Calu3 (cell line): ENCODE measurements around the gene CCDC102A. TPM values are rescaled to one million over a fixed set of nuclear protein-coding genes. Genes with fewer than 3 reads are reported as not detected.
"Not testable (repeated sequence)": the region's sequence is repeated elsewhere in the genome, so short reads cannot be mapped to it uniquely, and the experiment has no call there.

Source experiments
- BruUV-seq: library from RNA; stranded (reverse); fragments of 400-500 nt; replicated peaks from 2 replicates; lab custom pipeline; 2021; lab: Mats Ljungman, UMichigan
- CTCF ChIA-PET: fragments of 300-600 bp; sonication (Branson Sonifier 250); formaldehyde crosslinking; loops from one replicate; lab custom pipeline; 2022; ENCODE audit warnings: antibody characterized with exemption; lab: Charles Lee
- DNase-seq: peaks from one replicate; pipeline ENCODE4 v3.0.0; 2022
- H3K27ac Mint-ChIP-seq: one replicate; pipeline ENCODE4 v1.8.0; 2022; ENCODE audit warnings: mixed read lengths; ENCODE audit not compliant: unreplicated experiment
- H3K27me3 Mint-ChIP-seq: one replicate; pipeline ENCODE4 v1.8.0; 2022; ENCODE audit warnings: mixed read lengths; ENCODE audit not compliant: unreplicated experiment
- H3K36me3 Mint-ChIP-seq: one replicate; pipeline ENCODE4 v1.8.0; 2022; ENCODE audit warnings: mild to moderate bottlenecking, moderate library complexity, mixed read lengths; ENCODE audit not compliant: insufficient read depth, unreplicated experiment
- H3K4me1 Mint-ChIP-seq: one replicate; pipeline ENCODE4 v1.8.0; 2022; ENCODE audit warnings: mild to moderate bottlenecking, low read depth, mixed read lengths; ENCODE audit not compliant: unreplicated experiment
- H3K4me3 Mint-ChIP-seq: one replicate; pipeline ENCODE4 v1.8.0; 2022; ENCODE audit warnings: mild to moderate bottlenecking, low read depth, moderate library complexity, mixed read lengths; ENCODE audit not compliant: unreplicated experiment
- H3K9me3 Mint-ChIP-seq: one replicate; pipeline ENCODE4 v1.8.0; 2022; ENCODE audit warnings: low read depth, mixed read lengths; ENCODE audit not compliant: unreplicated experiment
- CTCF ChIP-seq: fragments of 200-600 bp; IDR thresholded peaks from one replicate; pipeline ENCODE4 v1.8.0; 2022; ENCODE audit warnings: antibody characterized with exemption; ENCODE audit not compliant: unreplicated experiment
- intact Hi-C: fragments of 100-400 bp; cut with micrococcal nuclease; formaldehyde crosslinking; loops from one replicate; pipeline ENCODE4 v1.10.0; 2022; ENCODE audit not compliant: unreplicated experiment
- total RNA-seq: library from RNA; stranded (reverse); gene quantifications from 2 replicates; pipeline ENCODE4 v1.2.3, GENCODE V29; 2022

Gene CCDC102A
- total RNA-seq, 1 experiment from 2014 or later, result 6.8 TPM

GRCh38 chr16:57571098-57571497 is 34.7 kb upstream of the CCDC102A start:
- no peak for DNase-seq
- Mint-ChIP-seq H3K27ac (no peak overlapping the region), H3K9me3 (peaks cover 9% of the 10 kb centered on the region), H3K27me3 (peaks cover 50% of the 10 kb centered on the region), H3K36me3 (no peaks in the 10 kb centered on the region), H3K4me1 (no peaks in the 10 kb centered on the region), H3K4me3 (no peak overlapping the region)
- CTCF ChIA-PET, result no interaction called here
- no TSS peak for BruUV-seq
- TF ChIP-seq CTCF, result no peak
- intact Hi-C loops, result no loop called here

GRCh38 chr16:57570301-57571070 is 34.1 kb upstream of the CCDC102A start:
- peaks cover 56% of the 10 kb centered on the region for H3K27me3 Mint-ChIP-seq
- no peak overlapping the region for H3K27ac Mint-ChIP-seq
- intact Hi-C loops, result no loop called here
- H3K9me3 Mint-ChIP-seq, result peaks cover 9% of the 10 kb centered on the region
- H3K4me3 Mint-ChIP-seq, result no peak overlapping the region
- CTCF ChIA-PET, result no interaction called here
- no peak for DNase-seq
- BruUV-seq, result no TSS peak
- H3K36me3 Mint-ChIP-seq, result no peaks in the 10 kb centered on the region
- H3K4me1 Mint-ChIP-seq, result no peaks in the 10 kb centered on the region
- TF ChIP-seq CTCF, result no peak

GRCh38 chr16:57569306-57569946 is 33.1 kb upstream of the CCDC102A start:
- no peak overlapping the region for H3K27ac Mint-ChIP-seq
- H3K4me1 Mint-ChIP-seq, result no peaks in the 10 kb centered on the region
- CTCF ChIA-PET, result no interaction called here
- no peak for DNase-seq
- intact Hi-C loops, result no loop called here
- peaks cover 9% of the 10 kb centered on the region for H3K9me3 Mint-ChIP-seq
- TF ChIP-seq CTCF, result no peak
- H3K27me3 Mint-ChIP-seq, result peaks cover 56% of the 10 kb centered on the region
- no peak overlapping the region for H3K4me3 Mint-ChIP-seq
- H3K36me3 Mint-ChIP-seq, result no peaks in the 10 kb centered on the region
- BruUV-seq, result no TSS peak

GRCh38 chr16:57568772-57569171 is 32.4 kb upstream of the CCDC102A start:
- H3K36me3 Mint-ChIP-seq, H3K4me3 Mint-ChIP-seq, BruUV-seq, H3K9me3 Mint-ChIP-seq, H3K27ac Mint-ChIP-seq, DNase-seq, CTCF ChIA-PET, intact Hi-C loops, H3K4me1 Mint-ChIP-seq: not testable (repeated sequence)
- peaks cover 60% of the 10 kb centered on the region for H3K27me3 Mint-ChIP-seq
